Liver (tissue), 9 donors: ENCODE results near the gene LENG9. TPM values are rescaled to one million over a fixed set of nuclear protein-coding genes. Genes with fewer than 3 reads are reported as not detected.

Source experiments
- DNase-seq: peaks from one replicate; pipeline ENCODE4 v3.0.0-alpha.2; 2017; ENCODE audit warnings: low spot score
- H3K27ac ChIP-seq, 2 donors: one replicate each; pipeline ENCODE4 v1.7.0; 2013; ENCODE audit warnings: inconsistent platforms in 2 of 2, low read length in 2 of 2, control low read depth in 1 of 2, low read depth in 1 of 2, mild to moderate bottlenecking in 1 of 2
- H3K27me3 ChIP-seq, 4 donors: one replicate each; pipeline versions ENCODE4 v1.6.1 to v1.7.0; 2013; ENCODE audit warnings: low read length in 3 of 4, inconsistent platforms in 1 of 4, mild to moderate bottlenecking in 1 of 4, moderate library complexity in 1 of 4; ENCODE audit not compliant: control insufficient read depth in 4 of 4, insufficient read depth in 4 of 4
- H3K36me3 ChIP-seq, 4 donors: one replicate each; pipeline versions ENCODE4 v1.6.1 to v1.7.0; 2013; ENCODE audit warnings: low read length in 3 of 4, mild to moderate bottlenecking in 3 of 4, low read depth in 1 of 4, moderate library complexity in 1 of 4; ENCODE audit not compliant: control insufficient read depth in 4 of 4, insufficient read depth in 3 of 4
- H3K4me1 ChIP-seq, 4 donors: one replicate each; pipeline versions ENCODE4 v1.6.1 to v1.7.0; 2013; ENCODE audit warnings: low read length in 3 of 4, mild to moderate bottlenecking in 3 of 4, moderate library complexity in 1 of 4; ENCODE audit not compliant: control insufficient read depth in 4 of 4, insufficient read depth in 4 of 4
- H3K4me3 ChIP-seq, 3 donors: one replicate each; pipeline versions ENCODE4 v1.6.1 to v1.7.0; 2013; ENCODE audit warnings: low read length in 3 of 3, control low read depth in 1 of 3, low read depth in 1 of 3, mild to moderate bottlenecking in 1 of 3
- H3K9ac ChIP-seq, 2 donors: one replicate each; pipeline ENCODE4 v1.7.0; 2013; ENCODE audit warnings: low read length in 2 of 2, mild to moderate bottlenecking in 2 of 2, moderate library complexity in 2 of 2, control low read depth in 1 of 2, low read depth in 1 of 2
- H3K9me3 ChIP-seq, 4 donors: one replicate each; pipeline versions ENCODE4 v1.6.1 to v1.7.0; 2013; ENCODE audit warnings: low read length in 3 of 4; ENCODE audit not compliant: control insufficient read depth in 4 of 4
- ATF3 ChIP-seq: IDR thresholded peaks from 2 replicates; pipeline ENCODE4 v1.6.1; 2016; ENCODE audit warnings: antibody characterized with exemption
- FOXA1 ChIP-seq: IDR thresholded peaks from 2 replicates; pipeline ENCODE4 v1.6.1; 2016; ENCODE audit warnings: antibody characterized with exemption
- FOXA2 ChIP-seq: IDR thresholded peaks from 2 replicates; pipeline ENCODE4 v1.6.1; 2016; ENCODE audit warnings: antibody characterized with exemption
- GABPA ChIP-seq, 2 donors: IDR thresholded peaks in 1 of 2; conservative IDR thresholded peaks in 1 of 2; 2 replicates each; pipeline ENCODE4 v1.6.1; 2016; ENCODE audit warnings: antibody characterized with exemption in 2 of 2, mild to moderate bottlenecking in 1 of 2, moderate library complexity in 1 of 2
- HNF4A ChIP-seq, 2 donors: conservative IDR thresholded peaks; 2 replicates each; pipeline ENCODE4 v1.6.1; 2016; ENCODE audit warnings: antibody characterized with exemption in 2 of 2, mild to moderate bottlenecking in 2 of 2
- NR2F2 ChIP-seq: IDR thresholded peaks from 2 replicates; pipeline ENCODE4 v1.6.1; 2016; ENCODE audit warnings: antibody characterized with exemption
- RAD21 ChIP-seq, 2 donors: IDR thresholded peaks; 2 replicates each; pipeline ENCODE4 v1.6.1; 2016; ENCODE audit warnings: antibody characterized with exemption in 2 of 2, mild to moderate bottlenecking in 2 of 2
- RXRA ChIP-seq, 2 donors: IDR thresholded peaks; 2 replicates each; pipeline ENCODE4 v1.6.1; 2017 to 2018; ENCODE audit warnings: antibody characterized with exemption in 2 of 2, mild to moderate bottlenecking in 1 of 2
- SP1 ChIP-seq: IDR thresholded peaks from 2 replicates; pipeline ENCODE4 v1.6.1; 2018; ENCODE audit warnings: antibody characterized with exemption, mild to moderate bottlenecking
- TAF1 ChIP-seq: conservative IDR thresholded peaks from 2 replicates; pipeline ENCODE4 v1.6.1; 2016; ENCODE audit warnings: antibody characterized with exemption, mild to moderate bottlenecking
- YY1 ChIP-seq: IDR thresholded peaks from 2 replicates; pipeline ENCODE4 v1.6.1; 2016; ENCODE audit warnings: antibody characterized with exemption, mild to moderate bottlenecking
- WGBS: extraction: QIAGEN DNeasy Blood & Tissue Kit; methylation state at CpG from one replicate; pipeline ENCODE4 v1.1.7; 2013; 5-methylcytosine and 5-hydroxymethylcytosine counted together
- polyA plus RNA-seq, 2 donors: library from polyadenylated mRNA; stranded (reverse) in 1 of 2; unstranded in 1 of 2; fragments of 200-250 nt in 1 of 2; fragments of >200 nt in 1 of 2; fragmentation: Nextera tagmentation in 1 of 2; extraction: Ambion mirVana in 1 of 2; gene quantifications; one replicate each; pipeline versions ENCODE4 v1.2.1 to v1.2.3, GENCODE V29; 2013 to 2015
- total RNA-seq, 2 donors: library from RNA; depleted of rRNA; stranded (reverse); fragments of >200 nt; gene quantifications; one replicate each; pipeline ENCODE4 v1.2.3, GENCODE V29; 2014
- TF ChIP-seq, protein P1 (sequence below): IDR thresholded peaks from 2 replicates; pipeline ENCODE4 v1.6.1; 2016; ENCODE audit warnings: antibody characterized with exemption, mild to moderate bottlenecking
- donor health status: healthy.
- donor health status: healthy.
- donor health status: healthy.
- donor health status: healthy.
- donor health status: healthy.

LENG9 gene
- total and polyA plus RNA-seq, 4 donors: 0.19 to 6.9 (median 2.0) TPM

- Histone ChIP-seq H3K27me3 (no peaks in the 10 kb centered on the region), H3K9ac (no peak overlapping the region), H3K9me3 (no peaks in the 10 kb centered on the region), H3K27ac (no peak overlapping the region), H3K36me3 (peaks cover 23 to 53% (median 42%) of the 10 kb centered on the region in 4 donors), H3K4me1 (peaks cover 8 to 26% (median 17%) of the 10 kb centered on the region in 4 donors), H3K4me3 (no peak overlapping the region)
- WGBS: 88% methylated on average over 27 of the region's 27 CpGs
- DNase-seq: no peak
- TF ChIP-seq GABPA (IDR thresholded peaks at IDR 0.05 in 1 of 2, conservative IDR thresholded peaks at IDR 0.05 in 1 of 2): no peak
- no peak for TF ChIP-seq ATF3
- TF ChIP-seq NR2F2: no peak
- no peak for TF ChIP-seq RXRA (IDR thresholded peaks at IDR 0.05)
- TF ChIP-seq, protein P1, sequence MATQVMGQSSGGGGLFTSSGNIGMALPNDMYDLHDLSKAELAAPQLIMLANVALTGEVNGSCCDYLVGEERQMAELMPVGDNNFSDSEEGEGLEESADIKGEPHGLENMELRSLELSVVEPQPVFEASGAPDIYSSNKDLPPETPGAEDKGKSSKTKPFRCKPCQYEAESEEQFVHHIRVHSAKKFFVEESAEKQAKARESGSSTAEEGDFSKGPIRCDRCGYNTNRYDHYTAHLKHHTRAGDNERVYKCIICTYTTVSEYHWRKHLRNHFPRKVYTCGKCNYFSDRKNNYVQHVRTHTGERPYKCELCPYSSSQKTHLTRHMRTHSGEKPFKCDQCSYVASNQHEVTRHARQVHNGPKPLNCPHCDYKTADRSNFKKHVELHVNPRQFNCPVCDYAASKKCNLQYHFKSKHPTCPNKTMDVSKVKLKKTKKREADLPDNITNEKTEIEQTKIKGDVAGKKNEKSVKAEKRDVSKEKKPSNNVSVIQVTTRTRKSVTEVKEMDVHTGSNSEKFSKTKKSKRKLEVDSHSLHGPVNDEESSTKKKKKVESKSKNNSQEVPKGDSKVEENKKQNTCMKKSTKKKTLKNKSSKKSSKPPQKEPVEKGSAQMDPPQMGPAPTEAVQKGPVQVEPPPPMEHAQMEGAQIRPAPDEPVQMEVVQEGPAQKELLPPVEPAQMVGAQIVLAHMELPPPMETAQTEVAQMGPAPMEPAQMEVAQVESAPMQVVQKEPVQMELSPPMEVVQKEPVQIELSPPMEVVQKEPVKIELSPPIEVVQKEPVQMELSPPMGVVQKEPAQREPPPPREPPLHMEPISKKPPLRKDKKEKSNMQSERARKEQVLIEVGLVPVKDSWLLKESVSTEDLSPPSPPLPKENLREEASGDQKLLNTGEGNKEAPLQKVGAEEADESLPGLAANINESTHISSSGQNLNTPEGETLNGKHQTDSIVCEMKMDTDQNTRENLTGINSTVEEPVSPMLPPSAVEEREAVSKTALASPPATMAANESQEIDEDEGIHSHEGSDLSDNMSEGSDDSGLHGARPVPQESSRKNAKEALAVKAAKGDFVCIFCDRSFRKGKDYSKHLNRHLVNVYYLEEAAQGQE: no peak
Observed at GRCh38 chr19:54461210-54461609, 2.4 kb downstream of the LENG9 start.

DNA sequence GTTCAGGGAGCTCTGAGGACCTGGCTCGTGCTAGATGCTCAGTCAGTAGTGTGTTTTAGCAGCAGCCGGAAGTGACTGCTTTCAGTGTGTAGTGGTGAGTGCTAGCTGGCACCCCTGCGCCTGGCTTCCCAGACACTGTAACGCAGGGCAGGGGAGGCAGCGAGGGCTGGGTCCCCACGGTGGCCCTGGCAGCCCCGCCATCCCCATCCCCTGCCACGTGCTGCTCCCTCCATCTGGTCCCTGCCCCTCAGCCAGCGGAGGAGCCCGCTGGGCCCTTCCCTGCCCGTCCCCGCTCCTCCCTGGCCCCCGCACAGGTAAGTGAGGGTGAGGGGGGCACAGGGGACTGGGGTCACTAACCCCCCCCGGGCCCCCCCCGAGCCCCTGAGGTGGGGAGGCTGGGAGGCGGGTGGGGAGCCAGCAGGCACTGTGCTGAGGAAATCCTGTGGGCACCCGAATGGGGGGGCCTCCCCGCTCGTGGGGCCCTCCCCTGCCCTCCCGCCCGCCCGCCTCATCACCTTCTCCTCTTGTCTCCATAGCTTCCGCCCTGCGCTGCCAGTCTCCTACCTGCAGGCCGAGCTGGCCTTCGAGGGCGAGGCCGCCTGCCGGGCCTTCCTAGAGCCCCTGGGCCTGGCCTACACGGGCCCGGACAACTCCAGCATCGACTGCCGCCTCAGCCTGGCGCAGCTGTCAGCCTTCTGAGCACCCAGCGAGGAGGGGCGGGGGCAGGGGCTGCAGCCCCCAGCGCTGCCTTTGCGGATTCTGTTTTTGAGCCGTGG is 3.2 kb downstream of the LENG9 start:
- Histone ChIP-seq H3K4me1 (peaks cover 8 to 26% (median 17%) of the 10 kb centered on the region in 4 donors), H3K9me3 (no peaks in the 10 kb centered on the region), H3K36me3 (peaks cover 30 to 61% (median 46%) of the 10 kb centered on the region in 4 donors), H3K4me3 (no peak overlapping the region), H3K27ac (no peak overlapping the region), H3K9ac (no peak overlapping the region), H3K27me3 (no peaks in the 10 kb centered on the region)
- TF ChIP-seq, protein P1: no peak
- no peak for TF ChIP-seq HNF4A (conservative IDR thresholded peaks at IDR 0.05)
- no peak for TF ChIP-seq FOXA2
- TF ChIP-seq SP1: no peak
- TF ChIP-seq RAD21 (IDR thresholded peaks at IDR 0.05): no peak
- TF ChIP-seq GABPA (IDR thresholded peaks at IDR 0.05 in 1 of 2, conservative IDR thresholded peaks at IDR 0.05 in 1 of 2): no peak
- TF ChIP-seq TAF1: no peak
- TF ChIP-seq FOXA1: no peak
- no peak for TF ChIP-seq ATF3
- TF ChIP-seq YY1: no peak
- WGBS: 87% methylated on average over 39 of the region's 39 CpGs
- DNase-seq: no peak
